ENCODE data around the gene CFAP119.

Gene CFAP119

GRCh38 chr16:30782486-30783279, 20.8 kb upstream of the CFAP119 start:
- no peak for DNase-seq (ENCODE audit: low spot score)

GRCh38 chr16:30780549-30780948, 18.7 kb upstream of the CFAP119 start:
- DNase-seq (ENCODE audit: low spot score), result no peak

GRCh38 chr16:30780021-30780420, 18.2 kb upstream of the CFAP119 start:
- no peak for DNase-seq (ENCODE audit: low spot score)

- no peak for DNase-seq (ENCODE audit: low spot score)
Observed at GRCh38 chr16:30779596-30779995, 17.7 kb upstream of the CFAP119 start.

GRCh38 chr16:30778549-30779244, 16.8 kb upstream of the CFAP119 start:
- no peak for DNase-seq (ENCODE audit: low spot score)

GRCh38 chr16:30777591-30778297, 15.9 kb upstream of the CFAP119 start:
- no peak for DNase-seq (ENCODE audit: low spot score)

- peak; percentile 49 for DNase-seq (ENCODE audit: low spot score)
Observed at GRCh38 chr16:30775392-30776188, 13.7 kb upstream of the CFAP119 start.

- no peak for DNase-seq (ENCODE audit: low spot score)
Observed at GRCh38 chr16:30775131-30775391, 13.2 kb upstream of the CFAP119 start.

GRCh38 chr16:30774367-30775130, 12.7 kb upstream of the CFAP119 start:
- no peak for DNase-seq (ENCODE audit: low spot score)

- no peak for DNase-seq (ENCODE audit: low spot score)
Observed at GRCh38 chr16:30773826-30774225, 12.0 kb upstream of the CFAP119 start.

GRCh38 chr16:30771726-30772125, 9.9 kb upstream of the CFAP119 start:
- no peak for DNase-seq (ENCODE audit: low spot score)

GRCh38 chr16:30769379-30770089, 7.7 kb upstream of the CFAP119 start:
- DNase-seq (ENCODE audit: low spot score), result no peak

- DNase-seq (ENCODE audit: low spot score), result no peak
Observed at GRCh38 chr16:30768583-30769181, 6.8 kb upstream of the CFAP119 start.

GRCh38 chr16:30767767-30768465, 6.1 kb upstream of the CFAP119 start:
- no peak for DNase-seq (ENCODE audit: low spot score)

- DNase-seq (ENCODE audit: low spot score), result no peak
Observed at GRCh38 chr16:30766933-30767284, 5.0 kb upstream of the CFAP119 start.

GRCh38 chr16:30766206-30766932, 4.5 kb upstream of the CFAP119 start:
- peak; percentile 88 for DNase-seq (ENCODE audit: low spot score)

GRCh38 chr16:30764816-30765465, 3.1 kb upstream of the CFAP119 start:
- no peak for DNase-seq (ENCODE audit: low spot score)

- no peak for DNase-seq (ENCODE audit: low spot score)
Observed at GRCh38 chr16:30764086-30764485, 2.2 kb upstream of the CFAP119 start.
